ENCODE measurements around the gene ATP5PO. TPM values are rescaled to one million over a fixed set of nuclear protein-coding genes. Genes with fewer than 3 reads are reported as not detected.

Gene ATP5PO
- total and polyA plus RNA-seq, 2 of the 8 experiments (the other 6 are each of a cell fraction or from before 2014, with no cell fraction given), result 251 to 267 TPM

DNA sequence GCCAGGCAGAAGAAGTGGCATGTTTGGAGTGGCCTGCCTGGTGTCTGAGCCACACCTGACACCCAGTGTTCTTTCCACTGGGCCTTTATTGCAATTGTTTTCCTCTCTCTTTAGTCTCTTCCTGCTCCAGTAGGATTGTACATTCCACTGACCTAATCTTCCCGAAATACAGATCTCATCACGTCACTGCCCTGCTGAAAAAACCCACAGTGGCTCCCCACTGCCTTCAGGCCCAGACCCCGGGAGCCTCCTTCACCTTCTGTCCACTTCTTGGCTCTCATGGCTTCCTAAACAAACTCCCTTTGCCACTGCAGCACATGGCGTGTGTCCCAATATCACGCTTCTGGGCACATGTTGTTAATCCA is 25.3 kb upstream of the ATP5PO start (continued):
- no peak for TF ChIP-seq ATF2 (IDR thresholded peaks at IDR 0.05; ENCODE audit: low read length)
- TF ChIP-seq CHD7 (IDR thresholded peaks at IDR 0.05; ENCODE audit: insufficient replicate concordance, low read length), result no peak
- TF ChIP-seq POLR2A (IDR thresholded peaks at IDR 0.05; ENCODE audit: control extremely low read depth in 1 of 2, low read depth in 2 of 2, low read length in 2 of 2), result no peak
- TF ChIP-seq SP4 (IDR thresholded peaks at IDR 0.05; ENCODE audit: low read length), result no peak
- TF ChIP-seq ZNF274 (IDR thresholded peaks at IDR 0.05; ENCODE audit: borderline replicate concordance, extremely low read depth, low read length), result no peak
- no peak for TF ChIP-seq POLR2AphosphoS5 (IDR thresholded peaks at IDR 0.05; ENCODE audit: low read depth, low read length)
